Measurements from ENCODE around the gene ABCC10.
"Not testable (repeated sequence)": the region's sequence is repeated elsewhere in the genome, so short reads cannot be mapped to it uniquely, and the experiment has no call there.

The ABCC10 gene

GRCh38 chr6:43407296-43407695, 20.0 kb upstream of the ABCC10 start:
- H3K4me2 ChIP-seq (ENCODE audit: low read length): no peak overlapping the region
- no peak overlapping the region for H3K9ac ChIP-seq (ENCODE audit: low read length)
- no peak overlapping the region for H3K4me3 ChIP-seq (ENCODE audit: low read depth, low read length, poor library complexity, severe bottlenecking)
- no peaks in the 10 kb centered on the region for H4K20me1 ChIP-seq (ENCODE audit: insufficient read depth, low read length)
- no peak overlapping the region for H3K27ac ChIP-seq (ENCODE audit: low read depth, low read length, poor library complexity, severe bottlenecking)
- no peak overlapping the region for H2AFZ ChIP-seq (ENCODE audit: low read length)
- no peaks in the 10 kb centered on the region for H3K27me3 ChIP-seq (ENCODE audit: insufficient read depth, low read length)
- H3F3A ChIP-seq (ENCODE audit: insufficient read depth, low read length): no peaks in the 10 kb centered on the region
- no peaks in the 10 kb centered on the region for H3K79me2 ChIP-seq (ENCODE audit: insufficient read depth, low read length)
- no peaks in the 10 kb centered on the region for H3K9me2 ChIP-seq (ENCODE audit: low read depth, low read length)
- no peaks in the 10 kb centered on the region for H3K36me3 ChIP-seq (ENCODE audit: insufficient read depth, low read length)
- TF ChIP-seq, protein P1, sequence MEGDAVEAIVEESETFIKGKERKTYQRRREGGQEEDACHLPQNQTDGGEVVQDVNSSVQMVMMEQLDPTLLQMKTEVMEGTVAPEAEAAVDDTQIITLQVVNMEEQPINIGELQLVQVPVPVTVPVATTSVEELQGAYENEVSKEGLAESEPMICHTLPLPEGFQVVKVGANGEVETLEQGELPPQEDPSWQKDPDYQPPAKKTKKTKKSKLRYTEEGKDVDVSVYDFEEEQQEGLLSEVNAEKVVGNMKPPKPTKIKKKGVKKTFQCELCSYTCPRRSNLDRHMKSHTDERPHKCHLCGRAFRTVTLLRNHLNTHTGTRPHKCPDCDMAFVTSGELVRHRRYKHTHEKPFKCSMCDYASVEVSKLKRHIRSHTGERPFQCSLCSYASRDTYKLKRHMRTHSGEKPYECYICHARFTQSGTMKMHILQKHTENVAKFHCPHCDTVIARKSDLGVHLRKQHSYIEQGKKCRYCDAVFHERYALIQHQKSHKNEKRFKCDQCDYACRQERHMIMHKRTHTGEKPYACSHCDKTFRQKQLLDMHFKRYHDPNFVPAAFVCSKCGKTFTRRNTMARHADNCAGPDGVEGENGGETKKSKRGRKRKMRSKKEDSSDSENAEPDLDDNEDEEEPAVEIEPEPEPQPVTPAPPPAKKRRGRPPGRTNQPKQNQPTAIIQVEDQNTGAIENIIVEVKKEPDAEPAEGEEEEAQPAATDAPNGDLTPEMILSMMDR (IDR thresholded peaks at IDR 0.05; ENCODE audit: low read length): no peak
- TF ChIP-seq EZH2 (IDR thresholded peaks at IDR 0.05; ENCODE audit: borderline replicate concordance, low read length): no peak
- no peaks in the 10 kb centered on the region for H3K4me1 ChIP-seq (ENCODE audit: insufficient read depth, low read length, severe bottlenecking)
- H3K9me3 ChIP-seq (ENCODE audit: low read length): no peaks in the 10 kb centered on the region

- no peaks in the 10 kb centered on the region for H3K9me2 ChIP-seq (ENCODE audit: low read depth, low read length)
- peaks cover 6% of the 10 kb centered on the region; the same call in 1 of the 2 replicates for H3K27me3 ChIP-seq (ENCODE audit: insufficient read depth, low read length)
- TF ChIP-seq, protein P1 (IDR thresholded peaks at IDR 0.05; ENCODE audit: low read length): no peak
- TF ChIP-seq EZH2 (IDR thresholded peaks at IDR 0.05; ENCODE audit: borderline replicate concordance, low read length): no peak
- H3K27ac ChIP-seq (ENCODE audit: low read depth, low read length, poor library complexity, severe bottlenecking): no peak overlapping the region
- no peaks in the 10 kb centered on the region for H3K79me2 ChIP-seq (ENCODE audit: insufficient read depth, low read length)
- no peaks in the 10 kb centered on the region for H3K36me3 ChIP-seq (ENCODE audit: insufficient read depth, low read length)
- no peak overlapping the region for H3K4me2 ChIP-seq (ENCODE audit: low read length)
- H3K9me3 ChIP-seq (ENCODE audit: low read length): no peaks in the 10 kb centered on the region
- no peak overlapping the region for H3K4me3 ChIP-seq (ENCODE audit: low read depth, low read length, poor library complexity, severe bottlenecking)
- H2AFZ ChIP-seq (ENCODE audit: low read length): no peak overlapping the region
- H4K20me1 ChIP-seq (ENCODE audit: insufficient read depth, low read length): no peaks in the 10 kb centered on the region
- H3K4me1 ChIP-seq (ENCODE audit: insufficient read depth, low read length, severe bottlenecking): no peaks in the 10 kb centered on the region
- H3K9ac ChIP-seq (ENCODE audit: low read length): no peak overlapping the region
- no peaks in the 10 kb centered on the region for H3F3A ChIP-seq (ENCODE audit: insufficient read depth, low read length)
Measured at GRCh38 chr6:43408259-43408658, 19.1 kb upstream of the ABCC10 start.

DNA sequence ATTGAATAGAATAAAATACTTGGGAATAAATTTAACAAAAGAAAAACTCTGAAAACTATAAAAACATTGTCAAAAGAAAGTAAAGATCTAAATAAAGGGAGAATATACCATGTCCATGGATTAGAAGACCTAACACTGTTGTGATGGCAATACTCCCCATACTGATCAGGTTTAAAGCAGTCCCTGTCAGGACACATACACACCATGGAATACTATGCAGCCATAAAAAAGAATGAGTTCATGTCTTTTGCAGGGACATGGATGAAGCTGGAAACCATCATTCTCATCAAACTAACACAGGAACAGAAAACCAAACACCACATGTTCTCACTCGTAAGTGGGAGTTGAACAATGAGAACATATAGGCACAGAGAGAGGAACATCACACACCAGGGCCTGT, 16.6 kb upstream of the ABCC10 start:
- not testable (repeated sequence) for H3K4me2 ChIP-seq (ENCODE audit: low read length); H3K9ac ChIP-seq (ENCODE audit: low read length); H3K9me3 ChIP-seq (ENCODE audit: low read length); H3K4me1 ChIP-seq (ENCODE audit: insufficient read depth, low read length, severe bottlenecking); H3K27me3 ChIP-seq (ENCODE audit: insufficient read depth, low read length); H4K20me1 ChIP-seq (ENCODE audit: insufficient read depth, low read length); H3K36me3 ChIP-seq (ENCODE audit: insufficient read depth, low read length); H3K79me2 ChIP-seq (ENCODE audit: insufficient read depth, low read length); H3K9me2 ChIP-seq (ENCODE audit: low read depth, low read length); H2AFZ ChIP-seq (ENCODE audit: low read length); H3K27ac ChIP-seq (ENCODE audit: low read depth, low read length, poor library complexity, severe bottlenecking); H3F3A ChIP-seq (ENCODE audit: insufficient read depth, low read length); H3K4me3 ChIP-seq (ENCODE audit: low read depth, low read length, poor library complexity, severe bottlenecking)

DNA sequence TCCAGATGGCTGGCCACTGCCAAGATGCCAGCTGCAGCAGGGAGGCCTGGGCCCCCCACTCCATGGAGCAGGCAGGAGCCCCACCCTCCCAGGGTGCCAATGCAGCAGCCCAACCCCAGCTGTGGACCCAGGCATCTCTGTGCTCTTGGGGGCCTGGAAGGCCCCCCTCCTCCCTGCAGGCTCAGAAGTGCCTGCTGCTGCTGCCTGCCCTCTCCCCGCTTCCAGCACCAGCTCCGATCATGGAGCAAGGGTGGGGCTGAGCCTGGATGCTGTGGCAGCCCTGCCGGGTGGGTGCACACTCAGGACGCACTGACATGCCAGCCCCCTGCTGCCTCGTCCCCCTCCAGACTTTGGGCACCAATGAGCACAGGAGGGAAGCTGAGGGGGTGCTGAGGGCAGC, 14.8 kb upstream of the ABCC10 start:
- no peaks in the 10 kb centered on the region for H3K79me2 ChIP-seq (ENCODE audit: insufficient read depth, low read length)
- no peak for TF ChIP-seq EZH2 (IDR thresholded peaks at IDR 0.05; ENCODE audit: borderline replicate concordance, low read length)
- TF ChIP-seq, protein P1 (IDR thresholded peaks at IDR 0.05; ENCODE audit: low read length): no peak
- no peaks in the 10 kb centered on the region for H3K4me1 ChIP-seq (ENCODE audit: insufficient read depth, low read length, severe bottlenecking)
- no peak overlapping the region for H3K27ac ChIP-seq (ENCODE audit: low read depth, low read length, poor library complexity, severe bottlenecking)
- no peaks in the 10 kb centered on the region for H3K9me2 ChIP-seq (ENCODE audit: low read depth, low read length)
- H3K9me3 ChIP-seq (ENCODE audit: low read length): no peaks in the 10 kb centered on the region
- H3K27me3 ChIP-seq (ENCODE audit: insufficient read depth, low read length): peaks cover 6% of the 10 kb centered on the region; the same call in 1 of the 2 replicates
- H3F3A ChIP-seq (ENCODE audit: insufficient read depth, low read length): no peaks in the 10 kb centered on the region
- no peak overlapping the region for H3K9ac ChIP-seq (ENCODE audit: low read length)
- no peak overlapping the region for H2AFZ ChIP-seq (ENCODE audit: low read length)
- no peak overlapping the region for H3K4me3 ChIP-seq (ENCODE audit: low read depth, low read length, poor library complexity, severe bottlenecking)
- H4K20me1 ChIP-seq (ENCODE audit: insufficient read depth, low read length): no peaks in the 10 kb centered on the region
- no peaks in the 10 kb centered on the region for H3K36me3 ChIP-seq (ENCODE audit: insufficient read depth, low read length)
- H3K4me2 ChIP-seq (ENCODE audit: low read length): no peak overlapping the region

Data from OCI-LY1 (cell line).